Fibroblast of lung (primary cell): Measurements from ENCODE around the gene POLR1A. TPM values are rescaled to one million over a fixed set of nuclear protein-coding genes. Genes with fewer than 3 reads are reported as not detected.

Source experiments
- DNase-seq, 2 donors: peaks; one replicate each; pipeline versions ENCODE4 v3.0.0 to v3.0.0-alpha.2; 2010; ENCODE audit warnings: low read depth in 2 of 2
- H2AFZ ChIP-seq: 2 replicates; pipeline ENCODE4 v1.5.1; 2012; ENCODE audit warnings: low read length, control low read depth, inconsistent platforms
- H3K27ac ChIP-seq: 2 replicates; pipeline ENCODE4 v1.5.1; 2011; ENCODE audit warnings: low read length, control low read depth; ENCODE audit not compliant: insufficient read depth
- H3K27me3 ChIP-seq: 2 replicates; pipeline ENCODE4 v1.5.1; 2011; ENCODE audit warnings: mild to moderate bottlenecking, low read length; ENCODE audit not compliant: control insufficient read depth, insufficient read depth
- H3K36me3 ChIP-seq: 2 replicates; pipeline ENCODE4 v1.5.1; 2011; ENCODE audit warnings: low read length; ENCODE audit not compliant: control insufficient read depth, insufficient read depth
- H3K4me1 ChIP-seq: 2 replicates; pipeline ENCODE4 v1.5.1; 2011; ENCODE audit warnings: low read length; ENCODE audit not compliant: control insufficient read depth, insufficient read depth; ENCODE audit errors: extremely low read depth
- H3K4me2 ChIP-seq: 2 replicates; pipeline ENCODE4 v1.5.1; 2011; ENCODE audit warnings: low read length, control low read depth; ENCODE audit not compliant: insufficient read depth; ENCODE audit errors: extremely low read depth
- H3K4me3 ChIP-seq, 4 experiments: fragments of 200-600 bp in 1 of 4; sonication (generic) in 1 of 4; replicated peaks in 1 of 4; 2 replicates each; pipeline ENCODE4 v1.5.1; 2011 to 2016; ENCODE audit warnings: low read length in 4 of 4, low read depth in 3 of 4, mild to moderate bottlenecking in 3 of 4, control low read depth in 2 of 4, inconsistent platforms in 1 of 4, mixed read lengths in 1 of 4; ENCODE audit not compliant: insufficient read depth in 1 of 4; ENCODE audit errors: control extremely low read depth in 1 of 4
- H3K79me2 ChIP-seq: 2 replicates; pipeline ENCODE4 v1.5.1; 2012; ENCODE audit warnings: mild to moderate bottlenecking, low read length, inconsistent platforms; ENCODE audit not compliant: control insufficient read depth, insufficient read depth
- H3K9ac ChIP-seq: 2 replicates; pipeline ENCODE4 v1.5.1; 2011; ENCODE audit warnings: mild to moderate bottlenecking, low read length, control low read depth; ENCODE audit not compliant: insufficient read depth
- H3K9me3 ChIP-seq: 2 replicates; pipeline ENCODE4 v1.5.1; 2012; ENCODE audit warnings: low read depth, low read length; ENCODE audit not compliant: control insufficient read depth, insufficient read depth
- H4K20me1 ChIP-seq: 2 replicates; pipeline ENCODE4 v1.5.1; 2011; ENCODE audit warnings: low read length; ENCODE audit not compliant: control insufficient read depth, insufficient read depth; ENCODE audit errors: extremely low read depth
- CTCF ChIP-seq, 2 donors: IDR thresholded peaks in 1 of 2; conservative IDR thresholded peaks in 1 of 2; 1 replicate in 1 of 2; 2 replicates in 1 of 2; pipeline ENCODE4 v1.5.1; 2011 to 2012; ENCODE audit warnings: low read length in 2 of 2, control low read depth in 1 of 2, inconsistent platforms in 1 of 2, low read depth in 1 of 2, mild to moderate bottlenecking in 1 of 2
- EZH2 ChIP-seq: IDR thresholded peaks from 2 replicates; pipeline ENCODE4 v1.5.1; 2012; ENCODE audit warnings: low read length, control low read depth, mild to moderate bottlenecking; ENCODE audit errors: missing control alignments
- polyA plus RNA-seq, 2 donors: library from polyadenylated mRNA; depleted of rRNA in 1 of 2; stranded (reverse) in 1 of 2; unstranded in 1 of 2; fragments of >200 nt; gene quantifications; 2 replicates each; pipeline ENCODE4 v1.2.1, GENCODE V29; 2011 to 2012; ENCODE audit warnings: missing spikeins in 1 of 2
- total RNA-seq: library from RNA; depleted of rRNA; stranded (reverse); fragments of >200 nt; gene quantifications from 2 replicates; pipeline ENCODE4 v1.2.1, GENCODE V29; 2014

Gene POLR1A
- total and polyA plus RNA-seq, 2 donors (not counting 1 experiment from before 2014, with no cell fraction given): 9.4 to 9.9 TPM

DNA sequence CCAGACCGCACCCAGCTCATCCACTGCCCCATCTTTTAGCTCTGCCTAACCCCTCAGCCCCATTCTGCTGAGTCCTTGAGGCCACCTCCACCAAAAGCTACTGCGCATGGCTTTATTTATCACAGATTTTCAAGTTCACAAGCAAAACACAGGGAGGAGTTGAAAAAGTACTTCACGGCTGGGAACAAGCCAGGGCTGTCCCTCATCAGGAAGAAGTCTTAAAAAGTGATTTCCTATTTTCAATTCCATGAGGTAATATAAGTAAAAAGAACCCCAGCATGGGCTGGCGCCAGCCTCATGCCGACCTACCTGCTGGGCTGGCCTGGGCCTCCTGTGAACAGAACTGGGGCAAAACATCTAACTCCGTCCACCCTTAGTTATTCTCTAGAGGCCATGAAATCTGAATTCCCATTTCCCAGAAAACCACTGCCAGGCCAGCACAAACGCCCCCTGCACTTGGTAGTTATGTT, 69.0 kb downstream of the POLR1A start:
- Histone ChIP-seq H3K4me2 (peak overlapping the region; percentile 11), H4K20me1 (no peaks in the 10 kb centered on the region), H3K4me1 (peaks cover 32% of the 10 kb centered on the region), H3K27ac (peak overlapping the region; percentile 64), H3K79me2 (no peaks in the 10 kb centered on the region), H3K9ac (no peak overlapping the region), H3K9me3 (no peaks in the 10 kb centered on the region), H3K4me3 (no peak overlapping the region), H3K27me3 (no peaks in the 10 kb centered on the region), H3K36me3 (peaks cover 33% of the 10 kb centered on the region), H2AFZ (no peak overlapping the region)
- no peak for DNase-seq
- TF ChIP-seq EZH2: no peak
- TF ChIP-seq CTCF (conservative IDR thresholded peaks at IDR 0.05 in 1 of 2, IDR thresholded peaks at IDR 0.05 in 1 of 2; ENCODE audit: low read depth in 1 of 2, low read length in 2 of 2): no peak

DNA sequence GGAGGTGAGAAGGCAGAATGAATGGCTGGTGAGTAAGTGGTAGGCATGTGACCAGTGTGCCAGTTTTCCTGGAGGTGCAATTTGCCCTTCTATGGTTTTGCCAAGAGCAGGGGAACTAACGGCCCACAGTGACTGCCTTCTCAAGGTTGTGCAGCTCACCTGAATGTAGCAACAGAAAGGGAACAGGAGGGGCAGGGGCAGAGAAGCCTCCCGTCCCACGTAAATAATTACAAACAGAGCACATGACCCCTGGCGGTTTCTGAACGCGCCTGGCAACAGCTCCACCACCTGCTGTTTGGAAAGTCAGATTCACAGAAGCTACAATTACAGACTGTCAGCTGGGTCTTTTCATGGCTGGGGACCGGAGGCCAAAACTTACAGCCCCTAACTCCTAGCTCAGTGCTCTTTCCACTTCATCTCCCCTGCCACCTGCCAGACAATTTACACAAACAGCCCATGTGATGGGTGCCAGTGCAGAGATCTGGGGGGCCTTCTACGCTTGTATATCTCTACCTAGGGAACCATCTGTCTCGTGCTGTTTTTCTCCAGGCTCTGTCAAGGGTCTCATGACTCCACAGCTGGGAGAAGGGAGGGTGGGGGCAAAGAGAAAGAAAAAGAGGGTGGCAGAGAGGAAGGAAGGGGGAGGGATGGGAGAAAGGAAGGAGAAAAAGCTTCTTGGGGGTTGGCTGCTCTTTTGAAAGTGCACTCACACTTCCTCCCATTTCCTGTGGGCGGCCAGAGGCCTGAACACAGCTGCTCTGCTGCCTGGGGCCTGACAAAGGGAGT, 69.6 kb downstream of the POLR1A start:
- no peak overlapping the region for H3K9ac ChIP-seq
- peak; percentile 84 to 87 for DNase-seq
- H2AFZ ChIP-seq: no peak overlapping the region
- no peaks in the 10 kb centered on the region for H3K27me3 ChIP-seq
- no peaks in the 10 kb centered on the region for H3K79me2 ChIP-seq
- H3K9me3 ChIP-seq: no peaks in the 10 kb centered on the region
- TF ChIP-seq EZH2 (no peak), CTCF (conservative IDR thresholded peaks at IDR 0.05 in 1 of 2, IDR thresholded peaks at IDR 0.05 in 1 of 2; ENCODE audit: low read depth in 1 of 2, low read length in 2 of 2) (peak; percentile 30 to 50)
- H3K4me3 ChIP-seq: no peak overlapping the region
- H3K4me2 ChIP-seq: peak overlapping the region; percentile 69
- peak overlapping the region; percentile 64 for H3K27ac ChIP-seq
- H3K4me1 ChIP-seq: peaks cover 32% of the 10 kb centered on the region
- H4K20me1 ChIP-seq: no peaks in the 10 kb centered on the region
- peaks cover 31% of the 10 kb centered on the region for H3K36me3 ChIP-seq

DNA sequence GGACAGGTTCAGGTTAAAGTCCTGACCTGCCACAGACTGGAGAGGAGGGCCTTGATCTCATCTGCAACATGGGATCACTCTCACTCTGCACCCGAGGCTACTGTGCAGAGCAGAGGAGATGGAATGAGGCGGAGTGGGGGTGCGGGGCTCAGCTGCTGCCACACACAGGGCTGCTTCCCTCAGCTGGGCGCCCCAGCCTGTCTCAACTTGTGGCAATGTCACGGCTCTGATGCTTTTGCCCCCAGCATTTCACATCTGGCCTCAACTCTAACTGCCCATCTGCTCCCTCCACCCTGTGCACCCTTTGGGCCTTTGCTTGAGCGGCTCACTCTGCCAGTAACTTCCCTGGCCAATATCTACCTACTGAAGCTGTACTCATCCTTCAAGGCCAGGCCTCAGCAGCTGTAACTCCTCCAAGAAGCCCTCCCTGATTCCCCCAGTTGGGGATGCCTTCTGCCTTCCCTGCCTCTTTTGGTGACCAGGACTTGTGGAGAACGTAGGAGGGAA, 70.3 kb downstream of the POLR1A start:
- H3K9me3 ChIP-seq: no peaks in the 10 kb centered on the region
- no peaks in the 10 kb centered on the region for H4K20me1 ChIP-seq
- no peak overlapping the region for H2AFZ ChIP-seq
- H3K27me3 ChIP-seq: no peaks in the 10 kb centered on the region
- H3K79me2 ChIP-seq: no peaks in the 10 kb centered on the region
- peaks cover 32% of the 10 kb centered on the region for H3K4me1 ChIP-seq
- H3K4me2 ChIP-seq: no peak overlapping the region
- H3K27ac ChIP-seq: peak overlapping the region; percentile 64
- TF ChIP-seq EZH2 (no peak), CTCF (conservative IDR thresholded peaks at IDR 0.05 in 1 of 2, IDR thresholded peaks at IDR 0.05 in 1 of 2; ENCODE audit: low read depth in 1 of 2, low read length in 2 of 2) (no peak)
- peaks cover 35% of the 10 kb centered on the region for H3K36me3 ChIP-seq
- no peak overlapping the region for H3K4me3 ChIP-seq
- no peak overlapping the region for H3K9ac ChIP-seq
- no peak for DNase-seq
